GM10248 (cell line): ENCODE measurements around the gene NKAIN2.
"Not testable (repeated sequence)": the region's sequence is repeated elsewhere in the genome, so short reads cannot be mapped to it uniquely, and the experiment has no call there.

ENCODE experiments used
- CTCF ChIA-PET: fragments of 300-600 bp; sonication (Branson Sonifier 250); formaldehyde crosslinking; extraction: SDS; loops from one replicate; lab custom pipeline; 2021; ENCODE audit warnings: antibody characterized with exemption; lab: Yijun Ruan, JAX
- POLR2A ChIA-PET: fragments of 350-650 bp; sonication (Branson Sonifier 250); formaldehyde crosslinking; extraction: SDS; loops from one replicate; lab custom pipeline; 2020; ENCODE audit warnings: antibody characterized with exemption; lab: Yijun Ruan, JAX
- DNase-seq: peaks from one replicate; pipeline ENCODE4 v3.0.0; 2012; ENCODE audit errors: extremely low spot score
- TF ChIP-seq, protein P1 (sequence below): IDR thresholded peaks from 2 replicates; pipeline ENCODE4 v1.5.1; 2012; ENCODE audit warnings: mild to moderate bottlenecking, low read depth; ENCODE audit errors: extremely low read depth, missing control alignments, control extremely low read depth

The NKAIN2 gene

DNA sequence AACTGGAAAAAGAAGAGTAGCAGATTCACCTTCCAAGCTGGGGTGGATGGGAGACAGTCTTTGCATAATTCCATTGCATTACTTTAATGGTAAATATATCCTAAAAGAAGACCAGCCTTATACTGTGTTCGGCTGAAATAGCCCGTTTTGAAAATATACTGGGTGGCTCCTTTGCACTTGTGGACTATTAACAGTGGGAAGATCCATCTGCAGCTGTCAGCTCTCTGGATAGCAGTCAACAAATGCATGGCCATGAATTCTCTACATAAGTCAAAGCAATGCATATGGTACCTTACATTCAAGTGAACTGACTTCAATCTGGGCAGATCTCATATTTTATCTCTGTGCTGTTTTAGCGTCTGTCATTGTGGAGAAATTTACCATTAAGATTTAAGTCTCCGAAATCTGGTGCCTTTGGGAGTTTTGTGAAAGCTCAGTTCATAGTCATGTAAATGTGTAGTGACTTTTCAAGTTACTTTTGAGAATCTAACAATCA, 758.0 kb downstream of the NKAIN2 start:
- TF ChIP-seq, protein P1, sequence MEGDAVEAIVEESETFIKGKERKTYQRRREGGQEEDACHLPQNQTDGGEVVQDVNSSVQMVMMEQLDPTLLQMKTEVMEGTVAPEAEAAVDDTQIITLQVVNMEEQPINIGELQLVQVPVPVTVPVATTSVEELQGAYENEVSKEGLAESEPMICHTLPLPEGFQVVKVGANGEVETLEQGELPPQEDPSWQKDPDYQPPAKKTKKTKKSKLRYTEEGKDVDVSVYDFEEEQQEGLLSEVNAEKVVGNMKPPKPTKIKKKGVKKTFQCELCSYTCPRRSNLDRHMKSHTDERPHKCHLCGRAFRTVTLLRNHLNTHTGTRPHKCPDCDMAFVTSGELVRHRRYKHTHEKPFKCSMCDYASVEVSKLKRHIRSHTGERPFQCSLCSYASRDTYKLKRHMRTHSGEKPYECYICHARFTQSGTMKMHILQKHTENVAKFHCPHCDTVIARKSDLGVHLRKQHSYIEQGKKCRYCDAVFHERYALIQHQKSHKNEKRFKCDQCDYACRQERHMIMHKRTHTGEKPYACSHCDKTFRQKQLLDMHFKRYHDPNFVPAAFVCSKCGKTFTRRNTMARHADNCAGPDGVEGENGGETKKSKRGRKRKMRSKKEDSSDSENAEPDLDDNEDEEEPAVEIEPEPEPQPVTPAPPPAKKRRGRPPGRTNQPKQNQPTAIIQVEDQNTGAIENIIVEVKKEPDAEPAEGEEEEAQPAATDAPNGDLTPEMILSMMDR = no peak
- no peak for DNase-seq
- POLR2A ChIA-PET = no interaction called here
- CTCF ChIA-PET = no interaction called here

DNA sequence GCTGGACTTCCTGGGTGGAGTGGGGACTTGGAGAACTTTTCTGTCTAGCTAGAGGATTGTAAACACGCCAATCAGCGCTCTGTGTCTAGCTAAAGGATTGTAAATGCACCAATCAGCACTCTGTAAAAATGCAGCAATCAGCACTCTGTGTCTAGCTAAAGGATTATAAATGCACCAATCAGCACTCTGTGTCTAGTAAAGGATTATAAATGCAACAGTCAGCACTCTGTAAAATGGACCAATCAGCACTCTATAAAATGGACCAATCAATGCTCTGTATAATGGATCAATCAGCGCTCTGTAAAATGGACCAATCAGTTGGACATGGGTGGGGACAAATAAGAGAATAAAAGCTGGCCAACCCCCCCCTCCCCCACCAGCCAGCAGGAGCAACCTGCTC, 760.5 kb downstream of the NKAIN2 start:
- CTCF ChIA-PET, POLR2A ChIA-PET, DNase-seq: not testable (repeated sequence)

GRCh38 chr6:124567401-124567800, 763.7 kb downstream of the NKAIN2 start:
- ChIA-PET POLR2A (no interaction called here), CTCF (interaction anchor here (1.4 kb wide), 1 partner anchor 14 kb away, joined by 4 read pairs; no protein-coding TSS in a partner anchor)
- TF ChIP-seq, protein P1 = no peak

DNA sequence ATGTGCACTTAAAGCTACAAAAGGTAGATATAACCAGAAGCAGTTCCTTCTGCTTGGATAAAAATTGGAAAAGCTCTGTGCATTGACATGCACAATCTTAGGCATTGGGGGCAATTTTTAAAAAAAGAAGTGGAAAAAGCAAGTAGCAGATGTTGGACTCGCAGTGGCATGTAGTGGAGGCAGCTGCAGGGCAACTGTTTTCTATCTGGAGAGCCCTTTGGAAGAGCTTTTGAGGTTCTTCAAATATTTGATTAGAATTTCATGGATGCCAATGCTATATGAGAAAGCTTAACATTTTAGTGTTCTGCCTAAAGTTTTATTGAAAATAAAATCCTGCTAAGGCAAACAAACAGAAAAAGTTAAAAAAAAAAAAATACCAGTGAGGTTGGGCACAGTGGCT, 770.3 kb downstream of the NKAIN2 start:
- no peak for DNase-seq

More at GRCh38 chr6:124567401-124567800, 763.7 kb downstream of the NKAIN2 start:
- no peak for DNase-seq

DNA sequence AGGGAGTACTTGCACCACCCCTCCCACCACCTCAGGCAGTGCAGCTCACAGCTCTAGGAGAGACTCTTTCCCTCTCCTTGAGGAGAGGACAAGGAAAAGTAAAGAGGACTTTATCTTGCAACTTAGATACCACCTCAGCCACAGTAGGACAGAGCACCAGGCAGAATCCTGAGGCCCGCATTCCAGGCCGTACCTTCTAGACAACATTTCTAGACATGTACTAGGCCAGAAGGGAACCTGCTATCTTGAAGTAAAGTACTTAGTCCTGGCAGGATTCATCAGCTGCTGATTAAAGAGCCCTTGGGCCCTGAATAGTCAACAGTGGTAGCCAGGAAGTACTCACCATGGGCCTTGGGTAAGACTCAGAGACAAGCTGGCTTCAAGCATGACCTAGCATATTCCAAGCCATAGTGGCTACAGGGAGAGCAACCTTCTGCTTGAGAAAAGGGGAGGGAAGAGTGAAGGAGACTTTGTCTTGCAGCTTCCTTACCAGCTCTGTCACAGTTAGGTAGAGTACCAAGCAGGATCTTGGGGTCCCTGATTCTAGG, 774.1 kb downstream of the NKAIN2 start:
- no peak for DNase-seq
- TF ChIP-seq, protein P1 = no peak
- CTCF ChIA-PET = interaction anchor here (1.1 kb wide), 2 partner anchors 8 to 164 kb away, joined by 3 to 4 read pairs; no protein-coding TSS in a partner anchor
- POLR2A ChIA-PET = no interaction called here

More for the DNA sequence above, 770.3 kb downstream of the NKAIN2 start:
- TF ChIP-seq, protein P1 = no peak
- ChIA-PET POLR2A (no interaction called here), CTCF (interaction anchor here (2.1 kb wide), 1 partner anchor 15 kb away, joined by 5 read pairs; no protein-coding TSS in a partner anchor)

GRCh38 chr6:124590001-124590400, 786.3 kb downstream of the NKAIN2 start:
- TF ChIP-seq, protein P1 = no peak
- no peak for DNase-seq
- CTCF ChIA-PET = no interaction called here
- POLR2A ChIA-PET = no interaction called here

GRCh38 chr6:124599656-124600055, 796.0 kb downstream of the NKAIN2 start:
- ChIA-PET POLR2A (no interaction called here), CTCF (interaction anchor here (1.2 kb wide), 1 partner anchor 9 kb away, joined by 3 read pairs; no protein-coding TSS in a partner anchor)
- TF ChIP-seq, protein P1 = no peak
- DNase-seq = no peak
